Activated T-helper 2 cell treated with anti-CD3 and anti-CD28 coated beads, Interferon-gamma antibody, Interleukin-2, Interleukin-4, amounts not matched to agents 10 μg/mL and 5 μg/mL and 100 μg/mL, durations not matched to agents 14 hours and 24 hours and 36 hours (primary cell): ENCODE results near the gene PTPN7. TPM values are rescaled to one million over a fixed set of nuclear protein-coding genes. Genes with fewer than 3 reads are reported as not detected.
"Not testable (repeated sequence)": the region's sequence is repeated elsewhere in the genome, so short reads cannot be mapped to it uniquely, and the experiment has no call there.

Experiments
- DNase-seq: peaks from one replicate; pipeline ENCODE4 v3.0.0; 2021; ENCODE audit warnings: low spot score
- H3K27ac Mint-ChIP-seq: one replicate; pipeline ENCODE4 v1.8.0; 2021; ENCODE audit warnings: mixed read lengths
- H3K27me3 Mint-ChIP-seq: one replicate; pipeline ENCODE4 v1.8.0; 2021; ENCODE audit warnings: low read depth, mixed read lengths
- H3K36me3 Mint-ChIP-seq: one replicate; pipeline ENCODE4 v1.8.0; 2021; ENCODE audit warnings: low read depth, mixed read lengths
- H3K4me1 Mint-ChIP-seq: one replicate; pipeline ENCODE4 v1.8.0; 2021; ENCODE audit warnings: low read depth, mixed read lengths
- H3K4me3 Mint-ChIP-seq: one replicate; pipeline ENCODE4 v1.8.0; 2021; ENCODE audit warnings: low read depth, mild to moderate bottlenecking, moderate library complexity, mixed read lengths
- H3K9me3 Mint-ChIP-seq: one replicate; pipeline ENCODE4 v1.8.0; 2021; ENCODE audit warnings: mixed read lengths
- intact Hi-C: fragments of 100-400 bp; cut with micrococcal nuclease; formaldehyde crosslinking; loops from one replicate; pipeline ENCODE4 v1.15.1; 2023
- total RNA-seq: library from RNA; stranded (reverse); gene quantifications from 2 replicates; pipeline ENCODE4 v1.2.3, GENCODE V29; 2022

PTPN7 gene
- total RNA-seq, 1 donor from 2014 or later, result 388 TPM

- DNase-seq, result no peak
- H3K27me3 Mint-ChIP-seq, result no peaks in the 10 kb centered on the region
- peaks cover 37% of the 10 kb centered on the region for H3K4me1 Mint-ChIP-seq
Observed at GRCh38 chr1:202167708-202168415, 7.5 kb upstream of the PTPN7 start.

DNA sequence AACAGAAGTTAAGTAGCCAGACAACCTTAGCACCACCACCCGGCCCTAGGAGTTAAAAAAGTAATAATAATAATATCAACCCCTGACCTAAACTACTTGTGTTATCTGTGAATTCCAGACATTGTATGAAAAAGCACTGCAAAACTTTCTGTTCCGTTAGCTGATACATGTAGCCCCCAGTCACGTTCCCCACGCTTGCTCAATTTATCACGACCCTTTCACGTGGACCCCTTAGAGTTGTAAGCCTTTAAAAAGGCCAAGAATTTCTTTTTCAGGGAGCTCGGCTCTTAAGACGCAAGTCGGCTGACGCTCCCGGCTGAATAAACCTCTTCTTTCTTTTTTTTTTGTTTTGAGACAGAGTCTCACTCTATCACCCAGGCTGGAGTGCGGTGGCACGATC, 6.7 kb upstream of the PTPN7 start:
- DNase-seq, H3K27me3 Mint-ChIP-seq, H3K36me3 Mint-ChIP-seq, intact Hi-C loops, H3K4me3 Mint-ChIP-seq, H3K9me3 Mint-ChIP-seq: not testable (repeated sequence)
- peak overlapping the region; percentile 2 for H3K27ac Mint-ChIP-seq
- H3K4me1 Mint-ChIP-seq, result peaks cover 45% of the 10 kb centered on the region

More at GRCh38 chr1:202167708-202168415, 7.5 kb upstream of the PTPN7 start:
- peaks cover 6% of the 10 kb centered on the region for H3K36me3 Mint-ChIP-seq
- H3K27ac Mint-ChIP-seq, result no peak overlapping the region
- no peak overlapping the region for H3K4me3 Mint-ChIP-seq
- H3K9me3 Mint-ChIP-seq, result no peaks in the 10 kb centered on the region
- intact Hi-C loops, result no loop called here

GRCh38 chr1:202165942-202166843, 5.8 kb upstream of the PTPN7 start:
- Mint-ChIP-seq H3K27ac (peak overlapping the region; percentile 99), H3K36me3 (peaks cover 6% of the 10 kb centered on the region), H3K27me3 (no peaks in the 10 kb centered on the region), H3K4me1 (peaks cover 50% of the 10 kb centered on the region), H3K4me3 (peak overlapping the region; percentile 82), H3K9me3 (no peaks in the 10 kb centered on the region)
- no peak for DNase-seq
- intact Hi-C loops, result no loop called here

GRCh38 chr1:202165267-202165941, 5.0 kb upstream of the PTPN7 start:
- intact Hi-C loops, result no loop called here
- peaks cover 53% of the 10 kb centered on the region for H3K4me1 Mint-ChIP-seq
- no peak for DNase-seq
- H3K27ac Mint-ChIP-seq, result peak overlapping the region; percentile 99
- H3K36me3 Mint-ChIP-seq, result peaks cover 10% of the 10 kb centered on the region
- peak overlapping the region; percentile 82 for H3K4me3 Mint-ChIP-seq
- no peaks in the 10 kb centered on the region for H3K9me3 Mint-ChIP-seq
- H3K27me3 Mint-ChIP-seq, result no peaks in the 10 kb centered on the region

DNA sequence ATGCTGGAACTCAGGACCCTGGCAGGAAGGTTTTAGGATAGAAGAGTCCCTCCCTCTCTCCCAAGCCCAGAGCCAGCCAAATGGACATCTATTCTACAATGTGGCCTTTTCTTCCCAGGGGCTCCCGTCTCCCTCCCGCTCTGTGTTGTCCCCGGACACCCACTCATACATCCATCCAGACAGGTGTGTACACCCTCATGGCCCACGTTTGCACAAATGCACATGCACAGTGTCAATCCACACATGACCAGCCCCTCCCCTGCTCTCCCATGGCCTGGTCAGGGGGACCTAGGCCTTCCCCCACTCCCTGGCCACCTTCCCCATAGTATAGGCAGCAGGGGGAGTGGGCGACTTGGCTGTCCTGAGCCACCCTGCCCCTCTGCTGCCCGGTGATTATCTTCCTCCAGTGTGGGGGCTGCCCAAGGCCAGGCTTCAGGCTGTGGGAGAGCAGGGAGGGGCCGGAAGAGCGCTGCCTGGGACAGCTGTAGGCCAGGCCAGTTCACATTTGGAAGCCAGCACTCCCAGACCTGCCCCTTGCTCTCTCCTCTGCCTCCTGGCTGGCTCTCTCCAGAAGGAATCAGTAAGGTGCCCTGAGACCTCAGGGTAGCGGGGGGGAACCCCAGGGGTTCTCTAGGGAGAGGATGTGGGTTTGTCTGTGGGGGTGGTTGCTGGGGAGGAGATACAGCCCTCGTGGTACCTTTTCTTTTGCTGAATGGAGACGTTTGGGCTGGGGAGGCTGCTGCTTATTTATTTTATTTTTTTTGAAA, 4.1 kb upstream of the PTPN7 start:
- H3K36me3 Mint-ChIP-seq, result peaks cover 19% of the 10 kb centered on the region
- H3K27me3 Mint-ChIP-seq, result no peaks in the 10 kb centered on the region
- no peaks in the 10 kb centered on the region for H3K9me3 Mint-ChIP-seq
- intact Hi-C loops, result loop anchor here (5.0 kb wide), 1 partner anchor 1147 kb away; no protein-coding TSS in a partner anchor
- H3K4me3 Mint-ChIP-seq, result peak overlapping the region; percentile 82
- peak; percentile 73 for DNase-seq
- peaks cover 55% of the 10 kb centered on the region for H3K4me1 Mint-ChIP-seq
- H3K27ac Mint-ChIP-seq, result peak overlapping the region; percentile 99

DNA sequence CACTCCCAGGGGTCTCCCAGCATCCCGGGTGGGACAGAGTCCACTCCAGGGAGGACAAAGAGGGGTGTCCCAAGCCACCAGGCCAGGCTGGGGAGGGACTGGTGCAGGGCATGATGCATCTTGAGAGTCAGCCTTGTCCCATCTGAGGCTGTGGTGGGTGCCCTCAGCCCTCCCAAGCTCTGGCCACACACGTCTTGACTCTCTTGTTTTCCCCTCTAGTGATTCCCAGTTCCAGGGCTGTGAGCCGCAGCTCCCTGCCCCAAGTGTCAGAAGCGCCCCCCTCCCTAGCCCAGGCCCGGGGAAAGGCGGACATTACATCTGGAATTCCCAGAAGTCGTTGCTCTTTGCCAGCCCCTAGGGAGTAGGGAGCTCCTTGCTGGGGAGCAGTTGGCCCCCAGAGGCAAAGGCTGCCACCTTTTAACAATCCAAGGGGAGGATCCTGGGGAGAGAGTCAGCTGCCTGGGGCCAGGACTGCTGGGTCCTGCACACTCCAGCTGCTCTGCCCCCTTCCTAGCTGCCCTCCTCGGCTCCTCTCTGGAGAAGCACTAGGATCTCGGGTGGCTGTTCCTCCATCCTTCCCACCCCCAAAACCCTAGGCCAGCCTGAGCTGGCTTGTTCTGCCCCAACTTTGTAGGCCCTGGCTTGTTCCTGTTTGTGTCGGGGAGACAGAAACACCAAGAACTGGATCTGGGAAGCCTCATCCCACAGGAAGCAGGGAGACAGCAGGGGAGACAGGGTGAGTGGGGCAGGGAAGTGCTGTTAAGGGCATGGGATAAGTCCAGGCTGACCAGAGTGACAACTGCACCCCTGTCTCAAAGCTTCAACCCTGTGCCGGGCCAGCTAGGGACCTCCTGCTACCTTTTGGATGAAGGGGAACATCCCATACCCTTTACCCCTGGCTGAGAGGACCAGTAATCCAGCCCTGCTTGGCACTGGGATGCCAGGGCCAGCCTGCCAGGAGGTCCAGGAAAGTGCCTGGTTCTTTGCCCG, 3.2 kb upstream of the PTPN7 start:
- H3K4me1 Mint-ChIP-seq, result peaks cover 61% of the 10 kb centered on the region
- peaks cover 28% of the 10 kb centered on the region for H3K36me3 Mint-ChIP-seq
- no peaks in the 10 kb centered on the region for H3K9me3 Mint-ChIP-seq
- H3K4me3 Mint-ChIP-seq, result peak overlapping the region; percentile 82
- intact Hi-C loops, result loop anchor here (5.0 kb wide), 1 partner anchor 1146 kb away; no protein-coding TSS in a partner anchor
- peak overlapping the region; percentile 99 for H3K27ac Mint-ChIP-seq
- no peak for DNase-seq
- no peaks in the 10 kb centered on the region for H3K27me3 Mint-ChIP-seq

- H3K36me3 Mint-ChIP-seq, result peaks cover 37% of the 10 kb centered on the region
- intact Hi-C loops, result loop anchor here (1.0 to 5.0 kb wide), 2 partner anchors 17 to 1145 kb away; no protein-coding TSS in a partner anchor
Observed at GRCh38 chr1:202162418-202163280, 2.2 kb upstream of the PTPN7 start.

GRCh38 chr1:202162047-202162417, 1.6 kb upstream of the PTPN7 start:
- peaks cover 43% of the 10 kb centered on the region for H3K36me3 Mint-ChIP-seq
- peak; percentile 41 for DNase-seq
- peak overlapping the region; percentile 100 for H3K4me3 Mint-ChIP-seq
- H3K9me3 Mint-ChIP-seq, result no peaks in the 10 kb centered on the region
- no peaks in the 10 kb centered on the region for H3K27me3 Mint-ChIP-seq
- intact Hi-C loops, result loop anchor here (1.0 to 5.0 kb wide), 2 partner anchors 17 to 1145 kb away; no protein-coding TSS in a partner anchor
- peaks cover 65% of the 10 kb centered on the region for H3K4me1 Mint-ChIP-seq
- peak overlapping the region; percentile 99 for H3K27ac Mint-ChIP-seq

More at GRCh38 chr1:202162418-202163280, 2.2 kb upstream of the PTPN7 start:
- H3K27ac Mint-ChIP-seq, result peak overlapping the region; percentile 99
- H3K4me3 Mint-ChIP-seq, result peak overlapping the region; percentile 100
- H3K27me3 Mint-ChIP-seq, result no peaks in the 10 kb centered on the region
- H3K4me1 Mint-ChIP-seq, result peaks cover 65% of the 10 kb centered on the region
- DNase-seq, result no peak
- H3K9me3 Mint-ChIP-seq, result no peaks in the 10 kb centered on the region

DNA sequence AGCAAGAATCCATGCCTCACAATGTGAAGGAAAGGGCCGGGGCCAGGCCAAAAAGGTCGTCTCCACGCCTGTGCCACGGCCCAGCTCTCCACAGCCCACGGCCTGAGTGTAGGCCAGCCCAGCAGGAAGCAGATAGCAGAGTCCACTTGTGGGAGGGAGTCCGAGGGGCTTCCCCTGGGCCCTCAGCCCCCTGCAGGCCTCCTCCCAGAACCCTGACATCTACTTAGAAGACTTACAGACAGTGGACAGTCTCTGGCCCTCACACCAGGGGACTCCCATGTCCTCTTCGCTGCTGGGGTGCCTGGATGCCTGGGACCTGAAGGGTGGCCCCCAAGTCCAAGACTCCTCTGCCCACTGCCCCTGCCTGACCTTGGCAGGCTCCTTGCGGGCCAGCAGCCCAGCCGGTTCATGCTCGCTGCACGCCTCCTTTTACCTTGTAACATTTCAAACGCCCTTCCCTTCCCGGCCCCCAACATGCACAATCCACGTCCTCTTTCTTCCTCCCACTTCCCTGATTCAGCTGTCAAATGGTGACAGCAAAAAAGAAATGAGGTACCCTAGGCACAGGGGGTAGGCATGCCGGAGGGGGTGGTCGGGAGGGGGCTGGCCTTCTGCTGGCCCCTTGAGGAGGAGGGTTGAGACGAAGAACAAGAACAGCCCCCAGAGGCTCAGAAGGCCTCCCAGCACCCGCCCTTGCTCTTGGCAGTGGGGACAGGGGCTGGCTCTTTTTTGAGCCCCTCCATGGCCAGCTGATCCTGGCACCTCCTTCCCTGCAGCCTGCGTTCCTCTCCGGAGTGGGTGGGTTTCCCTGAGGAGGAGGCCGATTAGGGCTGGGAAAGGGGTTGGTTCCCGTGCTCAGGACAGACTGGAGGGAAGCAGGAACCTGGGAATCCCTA, 997 bp upstream of the PTPN7 start:
- DNase-seq, result no peak
- intact Hi-C loops, result loop anchor here (1.0 to 5.0 kb wide), 2 partner anchors 16 to 1144 kb away; no protein-coding TSS in a partner anchor
- peaks cover 60% of the 10 kb centered on the region for H3K4me1 Mint-ChIP-seq
- peak overlapping the region; percentile 99 for H3K27ac Mint-ChIP-seq
- H3K36me3 Mint-ChIP-seq, result peaks cover 50% of the 10 kb centered on the region
- peak overlapping the region; percentile 100 for H3K4me3 Mint-ChIP-seq
- H3K9me3 Mint-ChIP-seq, result no peaks in the 10 kb centered on the region
- H3K27me3 Mint-ChIP-seq, result no peaks in the 10 kb centered on the region
